Testis (tissue), 3 donors: Measurements from ENCODE around the gene PSMA2. TPM values are rescaled to one million over a fixed set of nuclear protein-coding genes. Genes with fewer than 3 reads are reported as not detected.

Experiments used
- DNase-seq: peaks from one replicate; pipeline ENCODE4 v3.0.0-alpha.2; 2019
- H3K27ac ChIP-seq, 2 donors: fragments of 200-600 bp; sonication (generic); one replicate each; pipeline ENCODE4 v1.5.1; 2019
- H3K27me3 ChIP-seq: fragments of 200-600 bp; sonication (generic); one replicate; pipeline ENCODE4 v1.5.1; 2019
- H3K36me3 ChIP-seq: fragments of 200-600 bp; sonication (generic); one replicate; pipeline ENCODE4 v1.5.1; 2017; ENCODE audit warnings: low read depth; ENCODE audit errors: missing control alignments
- H3K4me1 ChIP-seq: fragments of 200-600 bp; sonication (generic); one replicate; pipeline ENCODE4 v1.5.1; 2019
- H3K4me3 ChIP-seq, 2 donors: fragments of 200-600 bp; sonication (generic); one replicate each; pipeline ENCODE4 v1.5.1; 2017 to 2019
- H3K9me3 ChIP-seq: fragments of 200-600 bp; sonication (generic); one replicate; pipeline ENCODE4 v1.5.1; 2017
- CTCF ChIP-seq, 3 experiments: fragments of 450-650 bp in 2 of 3; fragments of 200-600 bp in 1 of 3; sonication (generic) in 1 of 3; IDR thresholded peaks; one replicate each; pipeline ENCODE4 v1.5.1; 2016 to 2019; ENCODE audit warnings: antibody characterized with exemption in 3 of 3, mild to moderate bottlenecking in 2 of 3, moderate library complexity in 1 of 3
- POLR2A ChIP-seq: fragments of 450-650 bp; IDR thresholded peaks from one replicate; pipeline ENCODE4 v1.6.1; 2017; ENCODE audit warnings: antibody characterized with exemption, mild to moderate bottlenecking, moderate library complexity
- WGBS, 2 donors: methylation state at CpG; one replicate each; pipeline ENCODE4 v1.1.5; 2018; 5-methylcytosine and 5-hydroxymethylcytosine counted together
- intact Hi-C: fragments of 100-400 bp; cut with DNase I; formaldehyde crosslinking; loops from one replicate; pipeline ENCODE4 v1.15.1; 2023; ENCODE audit warnings: low total_unique reads
- polyA plus RNA-seq: library from polyadenylated mRNA; stranded (reverse); fragments of 350-450 nt; fragmentation: Illumina TruSeq; extraction: RNeasy Lipid Tissue Mini Kit (QIAGEN cat#74804); gene quantifications from one replicate; pipeline ENCODE4 v1.2.3, GENCODE V29; 2014; ENCODE audit warnings: low read depth, low replicate concordance; ENCODE audit not compliant: insufficient read depth
- total RNA-seq, 2 donors: library from RNA; depleted of rRNA; stranded (reverse); fragments of >200 nt; gene quantifications; one replicate each; pipeline ENCODE4 v1.2.3, GENCODE V29; 2016

The PSMA2 gene
- total and polyA plus RNA-seq, 3 donors from 2014 or later = 50.1 to 114 (median 50.9) TPM

GRCh38 chr7:42947521-42947920, 15.5 kb upstream of the PSMA2 start:
- Histone ChIP-seq H3K4me1 (no peaks in the 10 kb centered on the region), H3K36me3 (no peaks in the 10 kb centered on the region), H3K27ac (no peak overlapping the region), H3K4me3 (no peak overlapping the region), H3K9me3 (no peaks in the 10 kb centered on the region), H3K27me3 (no peaks in the 10 kb centered on the region)
- TF ChIP-seq CTCF (IDR thresholded peaks at IDR 0.05) (no peak), POLR2A (no peak)
- DNase-seq = no peak
- 78 to 85% methylated on average over 2 of the region's 2 CpGs for WGBS, 2 donors
- intact Hi-C loops = no loop called here

- no peak for TF ChIP-seq CTCF (IDR thresholded peaks at IDR 0.05)
- no peak for TF ChIP-seq POLR2A
- intact Hi-C loops = no loop called here
- Histone ChIP-seq H3K9me3 (no peaks in the 10 kb centered on the region), H3K36me3 (no peaks in the 10 kb centered on the region), H3K4me3 (no peak overlapping the region), H3K4me1 (no peaks in the 10 kb centered on the region), H3K27me3 (no peaks in the 10 kb centered on the region), H3K27ac (no peak overlapping the region)
- WGBS, 2 donors = 91 to 98% methylated on average over 2 of the region's 2 CpGs
- DNase-seq = no peak
Observed at GRCh38 chr7:42946627-42946950, 14.6 kb upstream of the PSMA2 start.

DNA sequence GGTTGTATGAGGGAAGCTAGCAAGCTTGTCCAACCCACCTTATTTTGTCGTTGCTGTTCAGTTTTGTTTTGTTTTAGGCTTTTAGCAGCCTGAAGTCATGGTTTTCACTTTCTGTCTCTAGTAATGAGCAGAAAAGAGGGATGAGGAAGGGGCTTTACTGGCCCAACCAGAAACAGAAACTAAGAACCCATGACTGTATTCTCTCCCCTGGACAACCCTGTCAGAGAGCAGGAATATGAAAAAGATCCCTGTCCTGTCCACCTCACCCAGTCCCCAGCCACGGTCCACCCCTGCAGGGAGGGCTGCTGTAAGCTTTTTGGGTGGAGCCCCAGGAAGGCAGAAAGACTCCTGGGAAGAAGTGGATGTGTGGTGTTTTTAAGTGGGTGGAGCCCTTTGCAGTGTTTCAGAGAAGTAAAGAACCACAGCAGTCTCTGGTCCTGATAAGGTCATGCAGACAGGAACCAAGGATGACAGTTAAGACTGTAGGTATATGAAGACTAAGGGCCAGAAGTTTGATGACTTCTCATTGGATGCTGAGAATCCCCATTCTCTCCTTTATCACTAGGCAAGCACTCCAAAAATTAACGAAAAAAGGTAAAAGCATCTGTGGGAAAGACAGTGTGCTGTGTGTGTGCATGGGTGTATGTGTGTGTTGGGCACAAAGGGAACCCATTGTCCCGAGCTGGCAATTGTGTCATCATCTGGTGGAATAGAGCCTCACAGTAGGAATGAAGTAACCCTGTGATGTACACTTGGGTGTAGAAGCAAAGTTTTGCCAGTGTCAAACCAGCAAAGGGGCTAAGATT, 14.1 kb upstream of the PSMA2 start:
- DNase-seq = no peak
- WGBS, 2 donors = 40 to 56% methylated on average over 4 of the region's 4 CpGs
- intact Hi-C loops = no loop called here
- no peak for TF ChIP-seq POLR2A
- TF ChIP-seq CTCF (IDR thresholded peaks at IDR 0.05) = no peak
- no peaks in the 10 kb centered on the region for H3K27me3 ChIP-seq
- H3K36me3 ChIP-seq = no peaks in the 10 kb centered on the region
- no peak overlapping the region for H3K27ac ChIP-seq
- no peaks in the 10 kb centered on the region for H3K4me1 ChIP-seq
- no peaks in the 10 kb centered on the region for H3K9me3 ChIP-seq
- no peak overlapping the region for H3K4me3 ChIP-seq

- 57 to 64% methylated on average over 12 to 13 of the region's 13 CpGs for WGBS, 2 donors
- no peaks in the 10 kb centered on the region for H3K9me3 ChIP-seq
- DNase-seq = peak; percentile 95
- intact Hi-C loops = loop anchor here (5.0 kb wide), 1 partner anchor 321 kb away; no protein-coding TSS in a partner anchor
- no peaks in the 10 kb centered on the region for H3K27me3 ChIP-seq
- TF ChIP-seq POLR2A (no peak), CTCF (IDR thresholded peaks at IDR 0.05) (peak; percentile 53 to 89 (median 82))
- no peak overlapping the region for H3K27ac ChIP-seq
- H3K36me3 ChIP-seq = no peaks in the 10 kb centered on the region
- H3K4me1 ChIP-seq = no peaks in the 10 kb centered on the region
- no peak overlapping the region for H3K4me3 ChIP-seq
Observed at GRCh38 chr7:42940985-42941847, 9.2 kb upstream of the PSMA2 start.
